A673 (cell line): ENCODE data around the gene FBN3.

Source experiments
- EZH2 ChIP-seq: fragments of 200-600 bp; sonication (generic); IDR thresholded peaks from 2 replicates; pipeline ENCODE4 v1.6.1; 2017; ENCODE audit warnings: borderline replicate concordance, low read depth, mild to moderate bottlenecking, mixed read lengths, antibody characterized with exemption, low read length; ENCODE audit not compliant: poor library complexity, severe bottlenecking
- TF ChIP-seq, protein P1 (sequence below): fragments of 300-800, 200-600 bp; sonication (generic); conservative IDR thresholded peaks from 2 replicates; pipeline ENCODE4 v1.5.1; 2017; ENCODE audit warnings: low read depth, mild to moderate bottlenecking, antibody characterized with exemption, low read length, moderate library complexity, mixed read lengths

- TF ChIP-seq EZH2 = no peak
- TF ChIP-seq, protein P1, sequence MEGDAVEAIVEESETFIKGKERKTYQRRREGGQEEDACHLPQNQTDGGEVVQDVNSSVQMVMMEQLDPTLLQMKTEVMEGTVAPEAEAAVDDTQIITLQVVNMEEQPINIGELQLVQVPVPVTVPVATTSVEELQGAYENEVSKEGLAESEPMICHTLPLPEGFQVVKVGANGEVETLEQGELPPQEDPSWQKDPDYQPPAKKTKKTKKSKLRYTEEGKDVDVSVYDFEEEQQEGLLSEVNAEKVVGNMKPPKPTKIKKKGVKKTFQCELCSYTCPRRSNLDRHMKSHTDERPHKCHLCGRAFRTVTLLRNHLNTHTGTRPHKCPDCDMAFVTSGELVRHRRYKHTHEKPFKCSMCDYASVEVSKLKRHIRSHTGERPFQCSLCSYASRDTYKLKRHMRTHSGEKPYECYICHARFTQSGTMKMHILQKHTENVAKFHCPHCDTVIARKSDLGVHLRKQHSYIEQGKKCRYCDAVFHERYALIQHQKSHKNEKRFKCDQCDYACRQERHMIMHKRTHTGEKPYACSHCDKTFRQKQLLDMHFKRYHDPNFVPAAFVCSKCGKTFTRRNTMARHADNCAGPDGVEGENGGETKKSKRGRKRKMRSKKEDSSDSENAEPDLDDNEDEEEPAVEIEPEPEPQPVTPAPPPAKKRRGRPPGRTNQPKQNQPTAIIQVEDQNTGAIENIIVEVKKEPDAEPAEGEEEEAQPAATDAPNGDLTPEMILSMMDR = no peak
These were observed 95.2 kb downstream of the FBN3 start for GRCh38 chr19:8054169-8054568.
